OCI-LY1 (cell line): ENCODE data around the gene CLDN4.

Experiments used
- CTCF ChIP-seq: fragments of 200-600 bp; sonication (generic), shearing (Covaris generic); IDR thresholded peaks from 2 replicates; pipeline ENCODE4 v1.5.1; 2017; ENCODE audit warnings: mild to moderate bottlenecking, antibody characterized with exemption, low read length, moderate library complexity, mixed read lengths
- EZH2 ChIP-seq: fragments of 200-600 bp; sonication (generic), shearing (Covaris generic); IDR thresholded peaks from 2 replicates; pipeline ENCODE4 v1.8.0; 2017; ENCODE audit warnings: borderline replicate concordance, mixed run types, mild to moderate bottlenecking, antibody characterized with exemption, low read length, moderate library complexity, mixed read lengths

GRCh38 chr7:73860859-73861258, 30.1 kb downstream of the CLDN4 start, which contains the start of gene TMEM270:
- no peak for TF ChIP-seq CTCF
- TF ChIP-seq EZH2: no peak
